ENCODE measurements around the gene DCAF5. TPM values are rescaled to one million over a fixed set of nuclear protein-coding genes. Genes with fewer than 3 reads are reported as not detected.
"Not testable (repeated sequence)": the region's sequence is repeated elsewhere in the genome, so short reads cannot be mapped to it uniquely, and the experiment has no call there.

DCAF5 gene
- total RNA-seq, 1 donor, result 38.7 TPM

DNA sequence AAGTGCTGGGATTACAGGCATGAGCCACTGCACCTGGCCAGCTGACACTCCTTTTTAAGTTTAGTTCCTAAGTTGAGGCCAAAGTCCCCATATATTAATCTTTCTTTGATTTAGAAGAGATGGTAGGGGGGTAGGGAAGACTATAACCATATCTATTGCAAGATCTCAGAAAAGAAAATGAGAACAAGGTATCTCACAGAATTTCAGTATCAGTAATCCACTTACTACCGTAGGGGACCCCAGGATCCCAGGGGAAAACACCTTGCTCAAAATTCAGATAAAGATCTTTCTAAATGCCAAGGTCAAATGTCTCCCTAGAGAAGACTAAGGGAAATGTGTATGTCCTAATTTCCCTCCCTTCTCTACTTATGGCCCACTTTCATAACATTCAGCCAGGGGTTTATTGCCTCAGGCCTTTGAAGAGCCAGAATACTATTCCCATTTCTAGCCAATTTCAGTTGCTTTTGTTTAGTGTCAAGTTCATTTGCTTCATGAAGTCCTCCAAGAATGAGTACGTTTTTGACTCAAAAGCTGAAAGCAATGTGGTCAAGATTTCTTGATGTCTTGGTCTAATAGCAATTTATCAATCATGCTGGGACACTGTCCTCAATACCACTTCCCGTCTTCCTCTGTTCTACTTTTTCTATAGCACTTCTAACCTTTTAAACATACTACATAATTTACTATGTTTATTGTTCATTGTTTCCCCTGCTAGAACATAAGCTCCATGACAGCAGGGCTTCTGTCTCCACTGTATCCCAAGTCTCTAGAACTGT is 86.3 kb downstream of the DCAF5 start:
- H3K9me3 ChIP-seq (ENCODE audit: low read depth, low read length), result no peaks in the 10 kb centered on the region
- H4K20me1 ChIP-seq (ENCODE audit: insufficient read depth, low read length), result no peaks in the 10 kb centered on the region
- DNase-seq (ENCODE audit: insufficient read length, low spot score, missing footprints), result no peak
- peaks cover 12% of the 10 kb centered on the region for H3K4me1 ChIP-seq (ENCODE audit: insufficient read depth, low read length)
- H3K27me3 ChIP-seq (ENCODE audit: insufficient read depth, low read length), result no peaks in the 10 kb centered on the region
- no peak overlapping the region for H2AFZ ChIP-seq (ENCODE audit: low read length)
- H3K36me3 ChIP-seq (ENCODE audit: insufficient read depth, low read length), result peaks cover 16% of the 10 kb centered on the region
- H3K4me3 ChIP-seq (ENCODE audit: insufficient read depth, low read length), result no peak overlapping the region
- H3K27ac ChIP-seq (ENCODE audit: low read depth, low read length), result no peak overlapping the region
- no peak overlapping the region for H3K4me2 ChIP-seq (ENCODE audit: insufficient read depth, low read length)
- no peaks in the 10 kb centered on the region for H3K79me2 ChIP-seq (ENCODE audit: insufficient read depth, low read length)
- TF ChIP-seq, protein P1, sequence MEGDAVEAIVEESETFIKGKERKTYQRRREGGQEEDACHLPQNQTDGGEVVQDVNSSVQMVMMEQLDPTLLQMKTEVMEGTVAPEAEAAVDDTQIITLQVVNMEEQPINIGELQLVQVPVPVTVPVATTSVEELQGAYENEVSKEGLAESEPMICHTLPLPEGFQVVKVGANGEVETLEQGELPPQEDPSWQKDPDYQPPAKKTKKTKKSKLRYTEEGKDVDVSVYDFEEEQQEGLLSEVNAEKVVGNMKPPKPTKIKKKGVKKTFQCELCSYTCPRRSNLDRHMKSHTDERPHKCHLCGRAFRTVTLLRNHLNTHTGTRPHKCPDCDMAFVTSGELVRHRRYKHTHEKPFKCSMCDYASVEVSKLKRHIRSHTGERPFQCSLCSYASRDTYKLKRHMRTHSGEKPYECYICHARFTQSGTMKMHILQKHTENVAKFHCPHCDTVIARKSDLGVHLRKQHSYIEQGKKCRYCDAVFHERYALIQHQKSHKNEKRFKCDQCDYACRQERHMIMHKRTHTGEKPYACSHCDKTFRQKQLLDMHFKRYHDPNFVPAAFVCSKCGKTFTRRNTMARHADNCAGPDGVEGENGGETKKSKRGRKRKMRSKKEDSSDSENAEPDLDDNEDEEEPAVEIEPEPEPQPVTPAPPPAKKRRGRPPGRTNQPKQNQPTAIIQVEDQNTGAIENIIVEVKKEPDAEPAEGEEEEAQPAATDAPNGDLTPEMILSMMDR (IDR thresholded peaks at IDR 0.05; ENCODE audit: extremely low read depth, low read depth, low read length), result no peak

DNA sequence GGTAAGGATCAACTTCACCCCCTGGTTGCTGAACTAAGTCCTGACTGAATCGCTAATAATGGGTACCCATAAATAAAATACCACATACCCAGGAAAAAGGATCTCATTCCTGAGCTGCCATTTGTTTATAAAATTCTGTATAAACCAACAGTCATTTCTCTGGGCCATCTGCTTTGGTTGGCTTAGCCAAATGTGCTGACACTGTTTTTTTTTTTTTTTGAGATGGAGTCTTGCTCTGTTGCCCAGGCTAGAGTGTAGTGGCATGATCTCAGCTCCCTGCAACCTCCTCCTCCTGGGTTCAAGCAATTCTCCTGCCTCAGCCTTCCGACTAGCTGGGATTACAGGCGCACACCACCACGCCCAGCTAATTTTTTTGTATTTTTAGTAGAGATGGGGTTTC is 87.0 kb downstream of the DCAF5 start:
- not testable (repeated sequence) for H3K4me3 ChIP-seq (ENCODE audit: insufficient read depth, low read length); H2AFZ ChIP-seq (ENCODE audit: low read length); H3K27ac ChIP-seq (ENCODE audit: low read depth, low read length)

GRCh38 chr14:69064596-69064995 is 88.3 kb downstream of the DCAF5 start:
- Histone ChIP-seq H3K9me3 (ENCODE audit: low read depth, low read length) (no peaks in the 10 kb centered on the region), H3K79me2 (ENCODE audit: insufficient read depth, low read length) (no peaks in the 10 kb centered on the region), H3K4me1 (ENCODE audit: insufficient read depth, low read length) (peaks cover 21% of the 10 kb centered on the region), H3K4me2 (ENCODE audit: insufficient read depth, low read length) (no peak overlapping the region), H3K36me3 (ENCODE audit: insufficient read depth, low read length) (peaks cover 23% of the 10 kb centered on the region), H3K27me3 (ENCODE audit: insufficient read depth, low read length) (no peaks in the 10 kb centered on the region), H4K20me1 (ENCODE audit: insufficient read depth, low read length) (peaks cover 1% of the 10 kb centered on the region), H3K27ac (ENCODE audit: low read depth, low read length) (no peak overlapping the region), H2AFZ (ENCODE audit: low read length) (no peak overlapping the region), H3K4me3 (ENCODE audit: insufficient read depth, low read length) (no peak overlapping the region)
- TF ChIP-seq, protein P1 (IDR thresholded peaks at IDR 0.05; ENCODE audit: extremely low read depth, low read depth, low read length), result no peak
- DNase-seq (ENCODE audit: insufficient read length, low spot score, missing footprints), result no peak

More for the DNA sequence above, 87.0 kb downstream of the DCAF5 start:
- not testable (repeated sequence) for H3K27me3 ChIP-seq (ENCODE audit: insufficient read depth, low read length); H3K4me2 ChIP-seq (ENCODE audit: insufficient read depth, low read length); H4K20me1 ChIP-seq (ENCODE audit: insufficient read depth, low read length); H3K79me2 ChIP-seq (ENCODE audit: insufficient read depth, low read length); DNase-seq (ENCODE audit: insufficient read length, low spot score, missing footprints); H3K9me3 ChIP-seq (ENCODE audit: low read depth, low read length)
- Histone ChIP-seq H3K36me3 (ENCODE audit: insufficient read depth, low read length) (peaks cover 21% of the 10 kb centered on the region), H3K4me1 (ENCODE audit: insufficient read depth, low read length) (peaks cover 12% of the 10 kb centered on the region)

DNA sequence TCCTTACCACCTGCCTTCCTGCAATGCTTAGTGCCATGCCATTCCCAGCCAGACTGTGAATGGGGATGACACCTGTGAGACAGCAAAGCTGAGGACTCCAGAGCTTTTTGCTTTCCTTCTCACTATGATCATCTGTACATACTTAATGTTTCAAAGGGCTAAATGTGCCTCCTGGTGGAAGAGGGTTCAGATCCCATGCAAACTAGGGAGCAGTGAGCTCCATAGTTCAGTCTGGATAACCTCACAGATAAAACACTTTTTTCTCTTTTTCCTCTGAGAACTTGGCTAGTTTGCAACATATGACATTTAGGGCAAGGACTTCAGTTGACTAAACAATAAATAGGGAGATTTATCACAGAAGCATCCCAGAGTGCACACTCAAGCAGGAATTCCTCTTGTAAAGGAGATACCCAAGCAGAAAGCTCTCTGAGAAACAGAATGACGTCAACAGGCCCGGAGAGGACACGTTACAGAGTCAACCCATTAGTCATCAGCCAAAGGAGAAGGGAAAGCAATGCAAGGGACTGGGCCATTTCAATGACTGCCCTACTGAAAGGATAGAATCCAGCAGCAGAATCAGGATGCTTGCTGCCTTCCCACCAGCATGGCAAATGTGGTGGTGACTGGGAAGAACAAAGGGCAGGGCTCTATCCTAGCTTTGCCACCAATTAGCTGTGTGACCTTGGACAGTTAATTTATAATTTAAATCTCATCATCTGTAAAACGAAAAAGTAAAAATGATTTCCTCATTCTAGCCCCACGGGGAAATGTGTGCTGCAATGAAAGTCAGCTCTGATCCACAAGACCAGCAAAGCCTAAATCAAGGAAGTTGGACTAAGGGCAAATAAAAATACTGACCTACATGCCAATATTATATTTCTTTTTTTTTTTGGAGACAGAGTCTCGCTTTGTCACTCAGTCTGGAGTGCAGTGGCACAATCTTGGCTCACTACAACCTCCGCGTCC is 93.0 kb downstream of the DCAF5 start:
- Histone ChIP-seq H4K20me1 (ENCODE audit: insufficient read depth, low read length) (peaks cover 6% of the 10 kb centered on the region), H3K79me2 (ENCODE audit: insufficient read depth, low read length) (peaks cover 7% of the 10 kb centered on the region), H3K27ac (ENCODE audit: low read depth, low read length) (peak overlapping the region; percentile 93), H2AFZ (ENCODE audit: low read length) (no peak overlapping the region), H3K27me3 (ENCODE audit: insufficient read depth, low read length) (no peaks in the 10 kb centered on the region), H3K4me3 (ENCODE audit: insufficient read depth, low read length) (no peak overlapping the region), H3K36me3 (ENCODE audit: insufficient read depth, low read length) (peaks cover 25% of the 10 kb centered on the region), H3K9me3 (ENCODE audit: low read depth, low read length) (no peaks in the 10 kb centered on the region), H3K4me1 (ENCODE audit: insufficient read depth, low read length) (peaks cover 45% of the 10 kb centered on the region), H3K4me2 (ENCODE audit: insufficient read depth, low read length) (peak overlapping the region; percentile 55)
- TF ChIP-seq, protein P1 (IDR thresholded peaks at IDR 0.05; ENCODE audit: extremely low read depth, low read depth, low read length), result peak; percentile 21
- DNase-seq (ENCODE audit: insufficient read length, low spot score, missing footprints), result peak; percentile 85
